SK-N-SH treated with all-trans-retinoic acid at 6 μM for 48 hours (cell line): ENCODE measurements around the gene DACT3.
A peak's percentile ranks its signal among the peaks of the same experiment; 100 is the strongest.

Experiments
- ARNTL ChIP-seq: fragments of 450-650 bp; formaldehyde crosslinking; IDR thresholded peaks from 2 replicates; pipeline ENCODE4 v1.5.0; 2020; ENCODE audit warnings: low read depth, mild to moderate bottlenecking, moderate library complexity, borderline replicate concordance
- GLIS3 ChIP-seq: fragments of 250-450 bp; sonication (Bioruptor Pico); IDR thresholded peaks from 2 replicates; pipeline ENCODE4 v1.5.0; 2020; ENCODE audit warnings: mild to moderate bottlenecking, moderate library complexity
- ISL1 ChIP-seq: fragments of 250-450 bp; sonication (Bioruptor Pico); IDR thresholded peaks from 2 replicates; pipeline ENCODE4 v2.1.2; 2022; ENCODE audit warnings: mild to moderate bottlenecking, moderate library complexity
- PPARA ChIP-seq: fragments of 250-450 bp; sonication (Bioruptor Pico); IDR thresholded peaks from 2 replicates; pipeline ENCODE4 v1.5.0; 2020; ENCODE audit warnings: mild to moderate bottlenecking, borderline replicate concordance
- RARB ChIP-seq: fragments of 250-450 bp; sonication (Bioruptor Pico); IDR thresholded peaks from 2 replicates; pipeline ENCODE4 v1.8.0; 2021; ENCODE audit warnings: mild to moderate bottlenecking, moderate library complexity
- SNAI2 ChIP-seq: fragments of 250-450 bp; sonication (Bioruptor Pico); IDR thresholded peaks from 2 replicates; pipeline ENCODE4 v1.5.0; 2020; ENCODE audit warnings: mild to moderate bottlenecking, moderate library complexity
- TOX ChIP-seq: fragments of 250-450 bp; sonication (Bioruptor Pico); IDR thresholded peaks from 2 replicates; pipeline ENCODE4 v1.8.0; 2021; ENCODE audit warnings: mild to moderate bottlenecking, moderate library complexity, borderline replicate concordance
- ZC3H10 ChIP-seq: fragments of 250-450 bp; sonication (Bioruptor Pico); IDR thresholded peaks from 2 replicates; pipeline ENCODE4 v1.5.1; 2021; ENCODE audit warnings: mild to moderate bottlenecking, moderate library complexity
- ZFP3 ChIP-seq: fragments of 250-450 bp; sonication (Bioruptor Pico); IDR thresholded peaks from 2 replicates; pipeline ENCODE4 v1.5.0; 2020; ENCODE audit warnings: mild to moderate bottlenecking, moderate library complexity
- ZFP30 ChIP-seq: fragments of 450-650 bp; formaldehyde crosslinking; IDR thresholded peaks from 2 replicates; pipeline ENCODE4 v1.5.0; 2022; ENCODE audit warnings: mild to moderate bottlenecking, moderate library complexity
- ZNF70 ChIP-seq: fragments of 450-650 bp; formaldehyde crosslinking; IDR thresholded peaks from 2 replicates; pipeline ENCODE4 v1.5.0; 2020; ENCODE audit warnings: mild to moderate bottlenecking, moderate library complexity
- TF ChIP-seq, protein P1 (sequence below): fragments of 250-450 bp; sonication (Bioruptor Pico); IDR thresholded peaks from 2 replicates; pipeline ENCODE4 v1.5.1; 2020; ENCODE audit warnings: low read depth, mild to moderate bottlenecking, moderate library complexity
- TF ChIP-seq, protein P2 (sequence below): fragments of 250-450 bp; sonication (Bioruptor Pico); IDR thresholded peaks from 2 replicates; pipeline ENCODE4 v1.8.0; 2020; ENCODE audit warnings: mild to moderate bottlenecking, moderate library complexity, borderline replicate concordance
- TF ChIP-seq, protein P3 (sequence below): fragments of 250-450 bp; sonication (Bioruptor Pico); IDR thresholded peaks from 2 replicates; pipeline ENCODE4 v1.5.0; 2020; ENCODE audit warnings: mild to moderate bottlenecking, moderate library complexity

DNA sequence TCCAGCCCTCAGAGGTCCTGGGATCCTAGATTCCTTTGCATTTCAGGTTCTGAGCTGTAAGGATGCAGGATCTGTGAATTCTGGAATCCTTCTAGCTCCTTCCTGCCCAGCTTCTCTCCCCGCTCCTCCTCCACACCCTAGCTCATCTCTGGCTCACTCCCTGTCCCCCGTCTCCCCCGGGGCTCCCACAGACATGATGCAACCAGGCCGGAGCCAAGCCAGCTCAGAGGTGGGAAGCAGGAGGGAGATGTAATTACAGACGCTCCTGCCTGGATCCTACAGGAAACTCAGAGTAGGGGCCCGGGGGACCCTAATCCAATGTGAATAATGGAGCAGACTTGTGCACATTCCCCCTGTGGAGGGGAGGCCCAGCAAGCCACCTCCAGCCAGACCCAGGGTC is 29.5 kb downstream of the DACT3 start:
- TF ChIP-seq, protein P1, sequence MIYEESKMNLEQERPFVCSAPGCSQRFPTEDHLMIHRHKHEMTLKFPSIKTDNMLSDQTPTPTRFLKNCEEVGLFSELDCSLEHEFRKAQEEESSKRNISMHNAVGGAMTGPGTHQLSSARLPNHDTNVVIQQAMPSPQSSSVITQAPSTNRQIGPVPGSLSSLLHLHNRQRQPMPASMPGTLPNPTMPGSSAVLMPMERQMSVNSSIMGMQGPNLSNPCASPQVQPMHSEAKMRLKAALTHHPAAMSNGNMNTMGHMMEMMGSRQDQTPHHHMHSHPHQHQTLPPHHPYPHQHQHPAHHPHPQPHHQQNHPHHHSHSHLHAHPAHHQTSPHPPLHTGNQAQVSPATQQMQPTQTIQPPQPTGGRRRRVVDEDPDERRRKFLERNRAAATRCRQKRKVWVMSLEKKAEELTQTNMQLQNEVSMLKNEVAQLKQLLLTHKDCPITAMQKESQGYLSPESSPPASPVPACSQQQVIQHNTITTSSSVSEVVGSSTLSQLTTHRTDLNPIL (CRISPR knock-in tag): no peak
- TF ChIP-seq ZC3H10 (CRISPR knock-in tag) (no peak), ISL1 (CRISPR knock-in tag) (no peak), SNAI2 (CRISPR knock-in tag) (no peak), RARB (CRISPR knock-in tag) (no peak), ZFP30 (CRISPR knock-in tag) (no peak), GLIS3 (CRISPR knock-in tag) (no peak), TOX (CRISPR knock-in tag) (no peak), ZFP3 (CRISPR knock-in tag) (no peak), ARNTL (CRISPR knock-in tag) (0 out of 2 replicates have a peak, but pooled peaks have one; percentile 43), PPARA (CRISPR knock-in tag) (no peak), ZNF70 (CRISPR knock-in tag) (0 out of 2 replicates have a peak, but pooled peaks have one; percentile 25)
- TF ChIP-seq, protein P2, sequence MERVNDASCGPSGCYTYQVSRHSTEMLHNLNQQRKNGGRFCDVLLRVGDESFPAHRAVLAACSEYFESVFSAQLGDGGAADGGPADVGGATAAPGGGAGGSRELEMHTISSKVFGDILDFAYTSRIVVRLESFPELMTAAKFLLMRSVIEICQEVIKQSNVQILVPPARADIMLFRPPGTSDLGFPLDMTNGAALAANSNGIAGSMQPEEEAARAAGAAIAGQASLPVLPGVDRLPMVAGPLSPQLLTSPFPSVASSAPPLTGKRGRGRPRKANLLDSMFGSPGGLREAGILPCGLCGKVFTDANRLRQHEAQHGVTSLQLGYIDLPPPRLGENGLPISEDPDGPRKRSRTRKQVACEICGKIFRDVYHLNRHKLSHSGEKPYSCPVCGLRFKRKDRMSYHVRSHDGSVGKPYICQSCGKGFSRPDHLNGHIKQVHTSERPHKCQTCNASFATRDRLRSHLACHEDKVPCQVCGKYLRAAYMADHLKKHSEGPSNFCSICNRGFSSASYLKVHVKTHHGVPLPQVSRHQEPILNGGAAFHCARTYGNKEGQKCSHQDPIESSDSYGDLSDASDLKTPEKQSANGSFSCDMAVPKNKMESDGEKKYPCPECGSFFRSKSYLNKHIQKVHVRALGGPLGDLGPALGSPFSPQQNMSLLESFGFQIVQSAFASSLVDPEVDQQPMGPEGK (CRISPR knock-in tag): no peak
- TF ChIP-seq, protein P3, sequence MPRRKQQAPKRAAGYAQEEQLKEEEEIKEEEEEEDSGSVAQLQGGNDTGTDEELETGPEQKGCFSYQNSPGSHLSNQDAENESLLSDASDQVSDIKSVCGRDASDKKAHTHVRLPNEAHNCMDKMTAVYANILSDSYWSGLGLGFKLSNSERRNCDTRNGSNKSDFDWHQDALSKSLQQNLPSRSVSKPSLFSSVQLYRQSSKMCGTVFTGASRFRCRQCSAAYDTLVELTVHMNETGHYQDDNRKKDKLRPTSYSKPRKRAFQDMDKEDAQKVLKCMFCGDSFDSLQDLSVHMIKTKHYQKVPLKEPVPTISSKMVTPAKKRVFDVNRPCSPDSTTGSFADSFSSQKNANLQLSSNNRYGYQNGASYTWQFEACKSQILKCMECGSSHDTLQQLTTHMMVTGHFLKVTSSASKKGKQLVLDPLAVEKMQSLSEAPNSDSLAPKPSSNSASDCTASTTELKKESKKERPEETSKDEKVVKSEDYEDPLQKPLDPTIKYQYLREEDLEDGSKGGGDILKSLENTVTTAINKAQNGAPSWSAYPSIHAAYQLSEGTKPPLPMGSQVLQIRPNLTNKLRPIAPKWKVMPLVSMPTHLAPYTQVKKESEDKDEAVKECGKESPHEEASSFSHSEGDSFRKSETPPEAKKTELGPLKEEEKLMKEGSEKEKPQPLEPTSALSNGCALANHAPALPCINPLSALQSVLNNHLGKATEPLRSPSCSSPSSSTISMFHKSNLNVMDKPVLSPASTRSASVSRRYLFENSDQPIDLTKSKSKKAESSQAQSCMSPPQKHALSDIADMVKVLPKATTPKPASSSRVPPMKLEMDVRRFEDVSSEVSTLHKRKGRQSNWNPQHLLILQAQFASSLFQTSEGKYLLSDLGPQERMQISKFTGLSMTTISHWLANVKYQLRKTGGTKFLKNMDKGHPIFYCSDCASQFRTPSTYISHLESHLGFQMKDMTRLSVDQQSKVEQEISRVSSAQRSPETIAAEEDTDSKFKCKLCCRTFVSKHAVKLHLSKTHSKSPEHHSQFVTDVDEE (CRISPR knock-in tag): 0 out of 2 replicates have a peak, but pooled peaks have one; percentile 64
